Activated CD4-positive, alpha-beta T cell treated with anti-CD3 and anti-CD28 coated beads, Interleukin-2, amount 10 ng/mL, durations not matched to agents 7 days and 5 days (primary cell): ENCODE results near the gene TRIM21. TPM values are rescaled to one million over a fixed set of nuclear protein-coding genes. Genes with fewer than 3 reads are reported as not detected.
"Not testable (repeated sequence)": the region's sequence is repeated elsewhere in the genome, so short reads cannot be mapped to it uniquely, and the experiment has no call there.

Experiments
- CTCF ChIA-PET: fragments of 350-600 bp; sonication (Branson Sonifier 250); formaldehyde crosslinking; loops from one replicate; lab custom pipeline; 2021; ENCODE audit warnings: antibody characterized with exemption; lab: Charles Lee
- POLR2A ChIA-PET: fragments of 350-600 bp; sonication (Branson Sonifier 250); formaldehyde crosslinking; loops from one replicate; lab custom pipeline; 2021; ENCODE audit warnings: antibody characterized with exemption; lab: Charles Lee
- DNase-seq: peaks from one replicate; pipeline ENCODE4 v3.0.0-alpha.2; 2020
- H3K27ac Mint-ChIP-seq: one replicate; pipeline ENCODE4 v1.8.0; 2021; ENCODE audit warnings: mild to moderate bottlenecking, moderate library complexity, mixed read lengths
- H3K27me3 Mint-ChIP-seq: one replicate; pipeline ENCODE4 v1.8.0; 2021; ENCODE audit warnings: mixed read lengths
- H3K36me3 Mint-ChIP-seq: one replicate; pipeline ENCODE4 v1.8.0; 2021; ENCODE audit warnings: low read depth, mixed read lengths
- H3K4me1 Mint-ChIP-seq: one replicate; pipeline ENCODE4 v1.8.0; 2021; ENCODE audit warnings: mixed read lengths
- H3K4me3 Mint-ChIP-seq: one replicate; pipeline ENCODE4 v1.8.0; 2021; ENCODE audit warnings: mild to moderate bottlenecking, moderate library complexity, mixed read lengths
- H3K9me3 Mint-ChIP-seq: one replicate; pipeline ENCODE4 v1.8.0; 2021; ENCODE audit warnings: mixed read lengths
- total RNA-seq, 2 experiments: library from RNA; stranded (reverse); gene quantifications; one replicate each; pipeline ENCODE4 v1.2.3, GENCODE V29; 2021

The TRIM21 gene
- total RNA-seq, 2 experiments from 2014 or later, result 76.2 to 95.1 TPM

DNA sequence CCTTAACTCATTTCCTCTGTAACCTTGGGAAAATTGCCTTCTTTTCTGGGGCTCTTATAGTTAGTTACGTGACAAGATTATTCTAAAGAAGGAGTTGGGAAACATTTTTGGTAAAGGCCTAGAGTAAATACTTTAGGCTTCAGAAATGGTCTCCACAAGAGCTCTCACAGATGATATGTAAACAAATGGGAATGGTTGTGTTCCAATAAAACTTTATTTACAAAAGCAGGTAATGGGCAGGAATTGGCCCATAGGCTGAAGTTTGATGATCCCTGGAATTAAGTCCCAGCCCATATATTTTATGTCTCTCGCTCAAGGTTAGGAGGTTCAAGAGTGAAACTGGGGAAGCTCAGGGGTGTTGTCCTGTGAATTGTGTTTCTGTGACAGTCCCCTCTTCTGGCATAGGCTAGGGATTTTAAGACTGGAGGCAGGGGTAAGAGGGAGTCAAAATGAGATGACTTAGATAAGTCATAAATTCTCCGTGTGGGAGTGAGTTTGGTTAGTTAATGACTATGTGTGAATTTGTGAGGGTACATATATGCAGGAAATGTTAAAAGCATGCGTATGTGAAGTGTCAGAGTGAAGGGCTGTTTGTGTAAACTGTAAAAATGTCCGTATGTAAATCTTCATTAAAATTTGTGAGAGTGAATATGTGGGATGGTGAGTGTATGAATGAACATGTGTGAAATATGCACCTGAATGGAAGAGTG lies 17.9 kb downstream of the TRIM21 start:
- ChIA-PET CTCF (no interaction called here), POLR2A (no interaction called here)
- Mint-ChIP-seq H3K4me1 (no peaks in the 10 kb centered on the region), H3K27me3 (peaks cover 2% of the 10 kb centered on the region), H3K4me3 (no peak overlapping the region), H3K27ac (no peak overlapping the region), H3K36me3 (peaks cover 2% of the 10 kb centered on the region), H3K9me3 (no peaks in the 10 kb centered on the region)
- no peak for DNase-seq

- POLR2A ChIA-PET, result no interaction called here
- H3K4me3 Mint-ChIP-seq, result no peak overlapping the region
- H3K4me1 Mint-ChIP-seq, result no peaks in the 10 kb centered on the region
- no peaks in the 10 kb centered on the region for H3K36me3 Mint-ChIP-seq
- H3K27ac Mint-ChIP-seq, result no peak overlapping the region
- H3K9me3 Mint-ChIP-seq, result no peaks in the 10 kb centered on the region
- H3K27me3 Mint-ChIP-seq, result peaks cover 5% of the 10 kb centered on the region
- no peak for DNase-seq
- CTCF ChIA-PET, result no interaction called here
Observed at GRCh38 chr11:4370166-4370565, 23.3 kb downstream of the TRIM21 start.

DNA sequence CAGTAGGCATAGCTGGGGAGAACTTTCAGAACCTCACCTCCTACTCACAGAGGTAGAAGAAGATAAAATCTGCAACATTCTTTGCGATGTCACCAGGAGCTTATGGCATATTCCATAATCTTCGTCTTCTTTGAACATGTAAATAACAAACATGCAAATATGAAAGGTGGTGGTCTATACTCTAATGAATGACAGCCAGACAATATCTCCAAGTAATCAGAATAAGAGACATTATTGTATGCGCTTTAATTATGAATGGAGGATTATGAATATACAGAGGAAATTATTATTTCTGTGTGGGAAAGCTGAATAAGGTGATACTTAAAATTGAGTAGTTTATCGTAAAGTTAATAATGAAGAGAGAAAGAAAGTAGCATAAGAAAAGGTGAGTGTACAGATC lies 25.2 kb downstream of the TRIM21 start, which contains the start of gene OR52B4:
Gene OR52B4, minus strand, starts transcription at position 101 of the 400 bp plus-strand sequence. Its CDS starts 91 bp downstream, at position 10.
- Mint-ChIP-seq H3K36me3 (no peaks in the 10 kb centered on the region), H3K27ac (no peak within 1 kb of the TSS), H3K27me3 (peaks cover 8% of the 10 kb centered on the region), H3K4me1 (no peaks in the 10 kb centered on the region), H3K4me3 (no peak within 1 kb of the TSS), H3K9me3 (no peaks in the 10 kb centered on the region)
- DNase-seq, result no peak
- CTCF ChIA-PET, result no interaction called here
- POLR2A ChIA-PET, result no interaction called here

GRCh38 chr11:4348142-4348541 lies 45.4 kb downstream of the TRIM21 start:
- POLR2A ChIA-PET, CTCF ChIA-PET, H3K27me3 Mint-ChIP-seq, H3K9me3 Mint-ChIP-seq, H3K27ac Mint-ChIP-seq, H3K4me1 Mint-ChIP-seq, H3K36me3 Mint-ChIP-seq, DNase-seq, H3K4me3 Mint-ChIP-seq: not testable (repeated sequence)

- H3K27ac Mint-ChIP-seq, DNase-seq, H3K4me1 Mint-ChIP-seq, H3K9me3 Mint-ChIP-seq, H3K27me3 Mint-ChIP-seq, POLR2A ChIA-PET, CTCF ChIA-PET, H3K36me3 Mint-ChIP-seq, H3K4me3 Mint-ChIP-seq: not testable (repeated sequence)
Observed at GRCh38 chr11:4345366-4345765, 48.1 kb downstream of the TRIM21 start.

Other genes starting within 250 kb of the TRIM21 start
- not detected for gene OR52B4, start 25.3 kb downstream of the TRIM21 start, total RNA-seq
- gene OR52K2, start 55.6 kb upstream of the TRIM21 start, total RNA-seq, result not detected
- not detected for gene OR52K1, start 88.9 kb upstream of the TRIM21 start, total RNA-seq
- gene OR52M1, start 151.5 kb upstream of the TRIM21 start, total RNA-seq, result not detected
- not detected for gene OR52I2, start 188.0 kb upstream of the TRIM21 start, total RNA-seq
- not detected for gene OR52I1, start 200.3 kb upstream of the TRIM21 start, total RNA-seq
- gene TRIM68, start 214.5 kb upstream of the TRIM21 start, total RNA-seq, result 10 to 100 TPM; 13.4 to 15.4 TPM
- gene OR51D1, start 243.8 kb upstream of the TRIM21 start, total RNA-seq, result not detected